NCI-H2196 (cell line): Measurements from ENCODE around the gene CIT.

Experiments used
- DNase-seq: peaks from one replicate; lab custom pipeline; 2025; ENCODE audit not compliant: unreplicated experiment; lab: John Stamatoyannopoulos, UW

CIT gene

GRCh38 chr12:119681728-119682638 lies 195.1 kb downstream of the CIT start:
- DNase-seq: no peak

- DNase-seq: no peak
Measured at GRCh38 chr12:119681111-119681510, 196.0 kb downstream of the CIT start.

DNA sequence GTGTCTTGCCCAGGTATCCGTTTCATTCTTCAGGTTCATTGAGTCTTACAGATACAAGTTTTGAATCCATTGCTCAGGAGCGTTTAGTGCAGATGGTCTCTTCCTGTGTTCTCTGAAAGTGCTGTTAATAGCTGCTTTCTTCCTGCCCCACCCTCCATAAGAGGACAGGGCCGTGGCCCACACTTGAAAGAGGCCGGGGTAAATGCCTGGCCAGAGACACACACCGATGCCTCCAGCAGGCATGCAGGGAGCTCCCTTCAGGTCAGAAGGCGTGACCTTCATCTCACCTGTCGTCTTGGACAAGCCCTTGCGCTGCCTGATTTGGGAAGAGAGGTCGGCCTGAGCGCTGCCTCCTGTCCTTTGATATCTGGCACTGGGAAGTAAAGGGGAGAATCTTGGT lies 197.6 kb downstream of the CIT start:
- DNase-seq: no peak

DNA sequence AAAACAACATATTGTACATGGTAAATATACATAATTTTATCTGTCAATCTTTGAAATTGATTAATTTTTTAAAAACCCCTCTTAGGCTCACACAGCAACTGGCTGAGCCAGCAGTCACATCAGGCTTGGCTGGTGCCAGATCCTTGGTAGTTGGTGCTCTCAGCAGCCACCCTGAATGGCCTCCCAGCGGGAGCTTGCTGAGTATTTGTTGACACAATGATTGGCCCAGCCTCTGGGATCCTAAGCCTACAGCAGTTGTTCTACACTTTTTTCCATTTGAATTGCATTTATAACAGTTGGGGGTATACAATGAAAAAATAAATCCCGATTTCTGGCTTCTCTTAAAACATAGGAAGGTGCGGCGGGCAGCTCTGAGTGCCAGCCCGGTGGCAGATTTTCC lies 198.0 kb downstream of the CIT start:
- peak; percentile 52 for DNase-seq

GRCh38 chr12:119678459-119678858 lies 198.7 kb downstream of the CIT start:
- DNase-seq: no peak

DNA sequence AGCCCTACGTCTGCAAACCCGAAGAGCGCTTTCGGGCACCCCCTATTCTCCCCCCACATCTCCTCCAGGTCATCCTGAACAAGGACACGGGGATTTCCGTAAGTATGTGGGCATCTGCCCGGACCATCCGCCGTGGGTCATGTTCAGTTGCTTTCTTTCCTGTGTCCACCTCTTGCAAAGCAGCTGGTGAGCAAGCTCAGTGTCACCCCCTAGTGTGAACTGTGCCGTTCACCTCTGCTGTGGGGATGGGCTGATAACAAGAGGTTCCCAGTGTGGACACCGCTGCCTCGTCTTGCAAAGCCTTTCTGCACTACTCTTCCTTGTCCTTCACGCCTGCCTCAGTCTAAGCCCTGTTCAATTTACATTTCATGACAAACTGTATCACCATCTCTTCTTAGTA lies 200.5 kb downstream of the CIT start:
- DNase-seq: no peak

- no peak for DNase-seq
Measured at GRCh38 chr12:119676022-119676421, 201.1 kb downstream of the CIT start.

GRCh38 chr12:119674560-119674959 lies 202.6 kb downstream of the CIT start:
- no peak for DNase-seq

- DNase-seq: peak; percentile 19
Measured at GRCh38 chr12:119673634-119674033, 203.5 kb downstream of the CIT start.

- DNase-seq: no peak
Measured at GRCh38 chr12:119672194-119672593, 204.9 kb downstream of the CIT start.

- no peak for DNase-seq
Measured at GRCh38 chr12:119671070-119671469, 206.1 kb downstream of the CIT start.

GRCh38 chr12:119669744-119670472 lies 207.2 kb downstream of the CIT start:
- peak; percentile 78 for DNase-seq

DNA sequence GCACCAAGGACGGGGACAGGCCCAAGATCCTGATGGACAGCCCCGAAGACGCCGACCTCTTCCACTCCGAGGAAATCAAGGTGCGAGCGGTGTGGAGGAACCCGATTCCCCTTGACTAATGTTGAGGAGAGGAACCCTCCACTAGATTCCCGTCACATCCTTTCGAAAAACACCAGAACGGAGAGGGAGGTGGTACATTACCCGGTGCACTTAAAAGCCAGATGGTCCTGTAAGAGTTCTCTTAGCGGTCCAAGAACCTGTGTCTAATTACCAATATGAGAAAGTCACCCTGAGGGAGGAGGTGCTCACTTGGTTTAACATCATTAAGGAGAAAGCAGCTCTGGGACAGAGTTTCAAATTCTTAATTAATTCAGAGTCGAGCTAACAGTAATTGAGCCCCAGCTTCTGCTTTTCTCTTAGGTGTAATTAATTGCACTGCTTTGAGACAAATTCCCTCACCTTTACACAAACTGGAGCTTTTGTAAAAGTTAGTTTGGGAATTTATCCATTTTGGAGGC lies 208.7 kb downstream of the CIT start:
- no peak for DNase-seq

GRCh38 chr12:119667577-119668323 lies 209.4 kb downstream of the CIT start, which contains the start of gene PRKAB1:
Gene PRKAB1, plus strand, starts transcription at chr12:119668133. Its CDS starts 112 bp downstream, at chr12:119668245.
- peak; percentile 99 for DNase-seq

GRCh38 chr12:119666900-119667576 lies 210.1 kb downstream of the CIT start:
- no peak for DNase-seq

DNA sequence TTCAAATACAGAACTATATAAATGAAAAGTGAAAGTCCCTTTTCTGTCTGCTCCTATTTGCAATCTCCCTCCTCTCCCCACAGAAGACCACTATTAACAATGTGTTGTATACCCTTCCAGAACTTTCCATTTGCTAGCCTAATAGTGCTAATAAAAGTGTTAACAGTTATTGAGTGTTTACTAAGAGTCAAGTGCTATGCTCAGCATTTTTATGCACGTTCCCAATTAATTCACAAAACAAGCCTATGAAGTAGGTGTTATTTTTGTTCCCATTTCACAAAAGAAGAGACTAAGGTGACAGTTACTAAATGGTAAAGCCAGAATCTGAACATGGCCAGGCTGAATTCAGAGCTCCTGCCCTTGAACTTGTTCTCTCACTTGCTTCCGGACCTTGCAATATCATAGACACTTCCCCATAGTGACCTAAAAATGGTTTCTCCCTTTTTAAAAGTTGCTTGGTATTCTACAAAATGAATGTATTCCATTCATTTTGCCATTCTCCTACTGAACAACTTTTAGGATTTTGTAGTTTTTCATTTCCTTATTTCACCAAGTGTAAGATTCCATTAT lies 210.8 kb downstream of the CIT start:
- DNase-seq: no peak

DNA sequence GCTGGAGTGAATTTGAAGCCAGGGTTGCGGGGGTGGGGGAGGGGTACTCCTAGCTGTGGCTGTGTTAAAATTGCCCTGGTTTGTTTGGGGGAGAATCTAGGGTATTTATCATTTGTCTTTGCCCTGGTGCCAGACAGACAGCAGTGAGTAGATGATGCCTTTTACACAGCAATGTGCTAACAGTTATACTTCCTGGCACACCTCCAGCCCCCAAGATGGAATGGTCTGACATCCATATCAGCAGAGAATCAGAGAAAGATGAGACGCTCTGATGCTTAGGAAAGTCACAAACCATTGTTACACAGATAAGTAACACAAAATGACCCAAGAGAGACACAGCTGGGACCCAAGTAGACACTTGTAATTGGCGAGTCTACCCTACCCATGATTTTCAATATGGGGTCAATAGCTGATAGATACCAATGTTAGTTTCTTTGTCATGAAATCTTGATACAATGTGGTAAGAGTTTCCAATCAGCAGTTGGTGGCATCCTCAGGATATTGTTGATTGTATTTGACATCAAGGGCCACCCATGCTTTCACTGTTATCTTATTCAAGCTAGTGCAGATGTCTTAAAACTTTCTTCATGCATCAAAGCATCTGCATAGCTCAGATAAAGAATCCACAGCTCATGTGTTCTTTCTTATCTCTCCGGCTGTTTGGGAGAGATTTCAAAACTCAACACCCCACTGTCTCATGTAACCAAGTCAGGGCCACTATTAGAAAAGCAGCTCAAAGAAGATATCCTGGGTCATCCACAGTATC lies 211.8 kb downstream of the CIT start:
- no peak for DNase-seq

GRCh38 chr12:119664642-119665041 lies 212.5 kb downstream of the CIT start:
- no peak for DNase-seq

DNA sequence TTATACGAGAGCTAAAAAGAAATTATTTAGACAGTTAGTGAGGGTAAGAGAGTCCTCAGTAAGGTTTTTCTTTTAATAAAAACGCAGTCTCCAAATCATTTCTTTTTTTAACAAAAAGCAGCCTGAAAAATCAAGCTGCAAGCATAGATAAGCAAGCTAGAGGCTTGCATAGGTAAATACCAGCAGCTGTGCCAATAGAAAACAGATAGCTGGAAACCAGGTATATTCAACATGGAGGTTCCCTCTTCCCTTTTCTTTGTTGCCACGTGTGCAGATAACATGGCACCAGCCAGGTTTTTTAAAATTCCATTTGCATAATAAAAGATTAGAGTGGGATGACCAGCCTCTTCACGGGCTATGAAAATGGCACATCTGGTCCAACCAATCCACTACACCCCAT lies 215.2 kb downstream of the CIT start:
- DNase-seq: no peak

DNA sequence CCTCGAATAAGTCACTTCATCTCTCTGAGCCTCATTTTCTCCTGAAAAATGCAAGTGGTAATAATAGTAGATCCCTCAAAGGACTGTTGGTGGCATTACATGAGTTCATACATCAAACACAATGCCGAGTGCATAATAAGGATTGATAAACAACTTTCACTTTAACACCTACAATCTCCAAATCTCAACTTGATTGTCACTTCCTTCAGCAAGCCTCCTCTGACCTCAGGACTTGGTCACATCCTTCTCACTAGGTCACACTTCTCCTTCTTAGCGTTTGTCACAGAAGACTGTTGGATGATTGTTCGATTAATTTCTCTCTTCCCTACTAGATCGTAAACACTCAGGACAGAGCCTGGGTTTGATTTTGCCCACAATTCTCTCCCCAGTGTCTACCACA lies 217.0 kb downstream of the CIT start:
- DNase-seq: no peak
